SU-DHL-6 (cell line): Measurements from ENCODE around the gene PPP1R12B.

ENCODE experiments used
- EZH2phosphoT487 ChIP-seq: fragments of 200-600 bp; sonication (generic), shearing (Covaris generic); conservative IDR thresholded peaks from 2 replicates; pipeline ENCODE4 v1.6.1; 2018; ENCODE audit warnings: mild to moderate bottlenecking, antibody characterized with exemption, low read length, moderate library complexity, mixed read lengths
- TF ChIP-seq, protein P1 (sequence below): fragments of 200-600 bp; sonication (generic); IDR thresholded peaks from one replicate; pipeline ENCODE4 v1.5.1; 2017; ENCODE audit warnings: antibody characterized with exemption, mild to moderate bottlenecking, low read length, moderate library complexity; ENCODE audit not compliant: insufficient read depth, poor library complexity, severe bottlenecking

- TF ChIP-seq, protein P1, sequence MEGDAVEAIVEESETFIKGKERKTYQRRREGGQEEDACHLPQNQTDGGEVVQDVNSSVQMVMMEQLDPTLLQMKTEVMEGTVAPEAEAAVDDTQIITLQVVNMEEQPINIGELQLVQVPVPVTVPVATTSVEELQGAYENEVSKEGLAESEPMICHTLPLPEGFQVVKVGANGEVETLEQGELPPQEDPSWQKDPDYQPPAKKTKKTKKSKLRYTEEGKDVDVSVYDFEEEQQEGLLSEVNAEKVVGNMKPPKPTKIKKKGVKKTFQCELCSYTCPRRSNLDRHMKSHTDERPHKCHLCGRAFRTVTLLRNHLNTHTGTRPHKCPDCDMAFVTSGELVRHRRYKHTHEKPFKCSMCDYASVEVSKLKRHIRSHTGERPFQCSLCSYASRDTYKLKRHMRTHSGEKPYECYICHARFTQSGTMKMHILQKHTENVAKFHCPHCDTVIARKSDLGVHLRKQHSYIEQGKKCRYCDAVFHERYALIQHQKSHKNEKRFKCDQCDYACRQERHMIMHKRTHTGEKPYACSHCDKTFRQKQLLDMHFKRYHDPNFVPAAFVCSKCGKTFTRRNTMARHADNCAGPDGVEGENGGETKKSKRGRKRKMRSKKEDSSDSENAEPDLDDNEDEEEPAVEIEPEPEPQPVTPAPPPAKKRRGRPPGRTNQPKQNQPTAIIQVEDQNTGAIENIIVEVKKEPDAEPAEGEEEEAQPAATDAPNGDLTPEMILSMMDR, result no peak
- TF ChIP-seq EZH2phosphoT487, result no peak
Observed at GRCh38 chr1:202367271-202367670, 18.8 kb downstream of the PPP1R12B start.
